Sigmoid colon (tissue), 3 donors: ENCODE results near the gene FOXS1.

ENCODE experiments used
- CTCF ChIP-seq, 4 experiments: fragments of 450-650 bp in 3 of 4; fragments of 200-600 bp in 1 of 4; IDR thresholded peaks; one replicate each; pipeline ENCODE4 v1.5.1; 2016 to 2019; ENCODE audit warnings: antibody characterized with exemption in 4 of 4, mild to moderate bottlenecking in 3 of 4, moderate library complexity in 2 of 4
- POLR2A ChIP-seq, 2 donors: fragments of 450-650 bp; IDR thresholded peaks; one replicate each; pipeline ENCODE4 v1.6.1; 2016; ENCODE audit warnings: antibody characterized with exemption in 2 of 2, mild to moderate bottlenecking in 2 of 2, moderate library complexity in 2 of 2

- TF ChIP-seq POLR2A (IDR thresholded peaks at IDR 0.05) (no peak), CTCF (IDR thresholded peaks at IDR 0.05) (no peak)
These were observed 26.2 kb downstream of the FOXS1 start, which contains the start of gene MYLK2 for GRCh38 chr20:31819083-31819784.
